Measurements from ENCODE around the gene AHSG.

The AHSG gene

DNA sequence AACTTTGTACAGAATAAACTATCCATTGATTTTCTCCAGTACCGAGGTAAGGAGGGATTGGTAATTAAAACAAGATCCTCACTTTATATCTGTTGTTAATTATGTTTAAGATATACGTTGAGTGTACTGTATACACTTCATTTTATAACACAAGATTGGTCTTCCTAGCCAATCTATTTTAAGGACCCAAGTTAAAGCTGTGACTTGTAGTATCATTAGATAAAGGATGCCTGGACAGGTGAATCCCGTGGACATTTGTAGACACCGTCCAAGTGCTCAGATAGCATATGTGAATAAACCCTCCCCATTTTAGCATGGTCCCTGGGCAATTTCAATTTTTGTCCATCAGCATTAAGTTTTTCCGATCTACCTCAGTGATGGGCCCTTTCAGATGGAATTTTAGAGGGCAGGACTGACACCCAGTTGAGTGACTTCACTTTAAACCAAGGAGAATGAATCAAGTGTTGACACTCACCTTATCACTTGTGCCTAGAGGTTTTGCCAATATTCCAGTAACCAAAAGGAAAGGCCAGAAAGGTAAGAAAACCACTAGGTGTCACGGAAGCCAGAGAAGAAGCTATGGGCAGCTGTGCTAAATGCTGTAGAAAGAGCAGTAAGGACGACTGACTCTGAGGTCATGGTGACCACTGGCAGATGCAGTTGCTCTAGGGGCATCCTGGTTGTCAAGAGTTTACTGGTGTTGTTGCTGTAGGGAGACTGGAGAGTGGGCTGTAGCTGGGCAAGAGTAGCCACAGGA lies 9.2 kb downstream of the AHSG start (continued):
- no peak for TF ChIP-seq TSHZ1 (tag by site-specific recombination; IDR thresholded peaks at IDR 0.05; ENCODE audit: borderline replicate concordance)
- no peak for TF ChIP-seq ZNF670 (tag by site-specific recombination; IDR thresholded peaks at IDR 0.05; ENCODE audit: low read depth)
- TF ChIP-seq, protein P1, sequence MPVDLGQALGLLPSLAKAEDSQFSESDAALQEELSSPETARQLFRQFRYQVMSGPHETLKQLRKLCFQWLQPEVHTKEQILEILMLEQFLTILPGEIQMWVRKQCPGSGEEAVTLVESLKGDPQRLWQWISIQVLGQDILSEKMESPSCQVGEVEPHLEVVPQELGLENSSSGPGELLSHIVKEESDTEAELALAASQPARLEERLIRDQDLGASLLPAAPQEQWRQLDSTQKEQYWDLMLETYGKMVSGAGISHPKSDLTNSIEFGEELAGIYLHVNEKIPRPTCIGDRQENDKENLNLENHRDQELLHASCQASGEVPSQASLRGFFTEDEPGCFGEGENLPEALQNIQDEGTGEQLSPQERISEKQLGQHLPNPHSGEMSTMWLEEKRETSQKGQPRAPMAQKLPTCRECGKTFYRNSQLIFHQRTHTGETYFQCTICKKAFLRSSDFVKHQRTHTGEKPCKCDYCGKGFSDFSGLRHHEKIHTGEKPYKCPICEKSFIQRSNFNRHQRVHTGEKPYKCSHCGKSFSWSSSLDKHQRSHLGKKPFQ (tag by site-specific recombination; IDR thresholded peaks at IDR 0.05) = no peak
- TF ChIP-seq, protein P2, sequence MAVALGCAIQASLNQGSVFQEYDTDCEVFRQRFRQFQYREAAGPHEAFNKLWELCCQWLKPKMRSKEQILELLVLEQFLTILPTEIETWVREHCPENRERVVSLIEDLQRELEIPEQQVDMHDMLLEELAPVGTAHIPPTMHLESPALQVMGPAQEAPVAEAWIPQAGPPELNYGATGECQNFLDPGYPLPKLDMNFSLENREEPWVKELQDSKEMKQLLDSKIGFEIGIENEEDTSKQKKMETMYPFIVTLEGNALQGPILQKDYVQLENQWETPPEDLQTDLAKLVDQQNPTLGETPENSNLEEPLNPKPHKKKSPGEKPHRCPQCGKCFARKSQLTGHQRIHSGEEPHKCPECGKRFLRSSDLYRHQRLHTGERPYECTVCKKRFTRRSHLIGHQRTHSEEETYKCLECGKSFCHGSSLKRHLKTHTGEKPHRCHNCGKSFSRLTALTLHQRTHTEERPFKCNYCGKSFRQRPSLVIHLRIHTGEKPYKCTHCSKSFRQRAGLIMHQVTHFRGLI (tag by site-specific recombination; IDR thresholded peaks at IDR 0.05) = no peak
- TF ChIP-seq ZSCAN16 (tag by site-specific recombination; IDR thresholded peaks at IDR 0.05) = no peak
- no peak for TF ChIP-seq SETDB1 (IDR thresholded peaks at IDR 0.05; ENCODE audit: insufficient read length, low read length)
- no peak for TF ChIP-seq MYNN (tag by site-specific recombination; IDR thresholded peaks at IDR 0.05; ENCODE audit: borderline replicate concordance)
- TF ChIP-seq ZNF362 (tag by site-specific recombination; IDR thresholded peaks at IDR 0.05) = no peak
- TF ChIP-seq ZNF112 (tag by site-specific recombination; IDR thresholded peaks at IDR 0.05) = no peak
- TF ChIP-seq ZNF571 (tag by site-specific recombination; IDR thresholded peaks at IDR 0.05) = no peak
- no peak for TF ChIP-seq ZFP69B (tag by site-specific recombination; IDR thresholded peaks at IDR 0.05)
- TF ChIP-seq ZNF791 (tag by site-specific recombination; IDR thresholded peaks at IDR 0.05) = no peak
- TF ChIP-seq ZNF660 (tag by site-specific recombination; IDR thresholded peaks at IDR 0.05) = no peak
- TF ChIP-seq ZBTB48 (tag by site-specific recombination; IDR thresholded peaks at IDR 0.05) = no peak
- TF ChIP-seq, protein P3, sequence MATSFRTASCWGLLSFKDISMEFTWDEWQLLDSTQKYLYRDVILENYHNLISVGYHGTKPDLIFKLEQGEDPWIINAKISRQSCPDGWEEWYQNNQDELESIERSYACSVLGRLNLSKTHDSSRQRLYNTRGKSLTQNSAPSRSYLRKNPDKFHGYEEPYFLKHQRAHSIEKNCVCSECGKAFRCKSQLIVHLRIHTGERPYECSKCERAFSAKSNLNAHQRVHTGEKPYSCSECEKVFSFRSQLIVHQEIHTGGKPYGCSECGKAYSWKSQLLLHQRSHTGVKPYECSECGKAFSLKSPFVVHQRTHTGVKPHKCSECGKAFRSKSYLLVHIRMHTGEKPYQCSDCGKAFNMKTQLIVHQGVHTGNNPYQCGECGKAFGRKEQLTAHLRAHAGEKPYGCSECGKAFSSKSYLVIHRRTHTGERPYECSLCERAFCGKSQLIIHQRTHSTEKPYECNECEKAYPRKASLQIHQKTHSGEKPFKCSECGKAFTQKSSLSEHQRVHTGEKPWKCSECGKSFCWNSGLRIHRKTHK (tag by site-specific recombination; IDR thresholded peaks at IDR 0.05) = no peak
- no peak for TF ChIP-seq ZNF132 (tag by site-specific recombination; IDR thresholded peaks at IDR 0.05; ENCODE audit: borderline replicate concordance)
